ENCODE data around the gene DYNC1H1. TPM values are rescaled to one million over a fixed set of nuclear protein-coding genes. Genes with fewer than 3 reads are reported as not detected.
A peak's percentile ranks its signal among the peaks of the same experiment; 100 is the strongest.

Gene DYNC1H1
- total and polyA plus RNA-seq, 2 of the 13 experiments (the other 11 are each of a cell fraction or from before 2014, with no cell fraction given): 74.4 to 239 TPM

DNA sequence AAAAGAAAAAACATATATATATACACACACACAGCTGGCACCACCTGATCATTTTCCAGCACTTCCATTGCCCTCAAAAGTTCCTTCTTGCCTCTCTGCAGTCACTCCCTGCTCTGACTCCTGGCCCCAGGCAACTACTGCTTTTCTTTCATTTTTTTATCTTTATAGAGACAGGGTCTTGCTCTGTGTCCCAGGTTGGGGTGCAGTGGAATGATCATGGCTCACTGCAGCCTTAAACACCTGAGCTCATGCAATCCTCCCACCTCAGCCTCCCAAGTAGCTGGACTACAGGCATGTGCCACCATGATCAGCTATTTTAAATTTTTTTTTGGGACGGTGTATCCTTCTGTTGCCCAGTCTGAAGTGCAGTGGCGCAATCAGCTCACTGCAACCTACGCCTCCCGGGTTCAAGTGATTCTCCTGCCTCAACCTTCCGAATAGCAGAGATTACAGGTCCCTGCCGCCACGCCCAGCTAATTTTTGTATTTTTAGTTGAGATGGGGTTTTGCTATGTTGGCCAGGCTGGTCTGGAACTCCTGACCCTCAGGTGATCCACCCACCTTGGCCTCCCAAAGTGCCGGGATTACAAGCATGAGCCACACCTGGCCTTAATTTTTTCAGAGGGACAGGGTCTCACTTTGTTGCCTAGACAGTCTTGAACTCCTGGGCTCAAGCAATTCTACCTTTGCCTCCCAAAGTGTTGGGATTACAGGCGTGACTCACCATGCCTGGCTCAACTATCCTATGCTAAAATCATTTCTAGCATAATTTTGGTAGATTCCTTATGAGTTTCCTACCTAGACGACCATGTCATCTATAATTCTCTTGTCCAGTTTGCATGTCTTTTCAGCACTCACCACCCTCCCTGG is 114.7 kb downstream of the DYNC1H1 start (continued):
- TF ChIP-seq AGO2 (optimal IDR thresholded peaks at IDR 0.05; ENCODE audit: low read depth, low read length): peak; percentile 57
- TF ChIP-seq ZNF564 (CRISPR knock-in tag; IDR thresholded peaks at IDR 0.05): no peak
- TF ChIP-seq MYNN (CRISPR knock-in tag; IDR thresholded peaks at IDR 0.05; ENCODE audit: low read depth): no peak
- TF ChIP-seq, protein P1, sequence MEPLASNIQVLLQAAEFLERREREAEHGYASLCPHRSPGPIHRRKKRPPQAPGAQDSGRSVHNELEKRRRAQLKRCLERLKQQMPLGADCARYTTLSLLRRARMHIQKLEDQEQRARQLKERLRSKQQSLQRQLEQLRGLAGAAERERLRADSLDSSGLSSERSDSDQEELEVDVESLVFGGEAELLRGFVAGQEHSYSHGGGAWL (CRISPR knock-in tag; IDR thresholded peaks at IDR 0.05): no peak
- TF ChIP-seq, protein P2, sequence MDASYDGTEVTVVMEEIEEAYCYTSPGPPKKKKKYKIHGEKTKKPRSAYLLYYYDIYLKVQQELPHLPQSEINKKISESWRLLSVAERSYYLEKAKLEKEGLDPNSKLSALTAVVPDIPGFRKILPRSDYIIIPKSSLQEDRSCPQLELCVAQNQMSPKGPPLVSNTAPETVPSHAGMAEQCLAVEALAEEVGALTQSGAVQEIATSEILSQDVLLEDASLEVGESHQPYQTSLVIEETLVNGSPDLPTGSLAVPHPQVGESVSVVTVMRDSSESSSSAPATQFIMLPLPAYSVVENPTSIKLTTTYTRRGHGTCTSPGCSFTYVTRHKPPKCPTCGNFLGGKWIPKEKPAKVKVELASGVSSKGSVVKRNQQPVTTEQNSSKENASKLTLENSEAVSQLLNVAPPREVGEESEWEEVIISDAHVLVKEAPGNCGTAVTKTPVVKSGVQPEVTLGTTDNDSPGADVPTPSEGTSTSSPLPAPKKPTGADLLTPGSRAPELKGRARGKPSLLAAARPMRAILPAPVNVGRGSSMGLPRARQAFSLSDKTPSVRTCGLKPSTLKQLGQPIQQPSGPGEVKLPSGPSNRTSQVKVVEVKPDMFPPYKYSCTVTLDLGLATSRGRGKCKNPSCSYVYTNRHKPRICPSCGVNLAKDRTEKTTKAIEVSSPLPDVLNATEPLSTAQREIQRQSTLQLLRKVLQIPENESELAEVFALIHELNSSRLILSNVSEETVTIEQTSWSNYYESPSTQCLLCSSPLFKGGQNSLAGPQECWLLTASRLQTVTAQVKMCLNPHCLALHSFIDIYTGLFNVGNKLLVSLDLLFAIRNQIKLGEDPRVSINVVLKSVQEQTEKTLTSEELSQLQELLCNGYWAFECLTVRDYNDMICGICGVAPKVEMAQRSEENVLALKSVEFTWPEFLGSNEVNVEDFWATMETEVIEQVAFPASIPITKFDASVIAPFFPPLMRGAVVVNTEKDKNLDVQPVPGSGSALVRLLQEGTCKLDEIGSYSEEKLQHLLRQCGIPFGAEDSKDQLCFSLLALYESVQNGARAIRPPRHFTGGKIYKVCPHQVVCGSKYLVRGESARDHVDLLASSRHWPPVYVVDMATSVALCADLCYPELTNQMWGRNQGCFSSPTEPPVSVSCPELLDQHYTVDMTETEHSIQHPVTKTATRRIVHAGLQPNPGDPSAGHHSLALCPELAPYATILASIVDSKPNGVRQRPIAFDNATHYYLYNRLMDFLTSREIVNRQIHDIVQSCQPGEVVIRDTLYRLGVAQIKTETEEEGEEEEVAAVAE (CRISPR knock-in tag; IDR thresholded peaks at IDR 0.05; ENCODE audit: borderline replicate concordance): 0 out of 2 replicates have a peak, but pooled peaks have one; percentile 14
- TF ChIP-seq ZSCAN30 (CRISPR knock-in tag; IDR thresholded peaks at IDR 0.05): no peak
- no peak for TF ChIP-seq ZBTB7A (CRISPR knock-in tag; IDR thresholded peaks at IDR 0.05)
- no peak for TF ChIP-seq HOXD1 (CRISPR knock-in tag; IDR thresholded peaks at IDR 0.05)
- peak; percentile 87; the same call in 1 of the 2 replicates for TF ChIP-seq PAF1 (CRISPR knock-in tag; IDR thresholded peaks at IDR 0.05)
- TF ChIP-seq ZNF761 (CRISPR knock-in tag; conservative IDR thresholded peaks at IDR 0.05): no peak
- TF ChIP-seq POLR2A (IDR thresholded peaks at IDR 0.05; ENCODE audit: insufficient read depth in 1 of 2, low read depth in 2 of 2, low read length in 2 of 2): peak; percentile 25 to 29; a peak in 3 of 4 replicates
- TF ChIP-seq ZC3H13 (CRISPR knock-in tag; IDR thresholded peaks at IDR 0.05): no peak
- no peak for TF ChIP-seq MTF1 (CRISPR knock-in tag; IDR thresholded peaks at IDR 0.05)
